DND-41 (cell line): ENCODE measurements around the gene RNF152.

ENCODE experiments used
- ATAC-seq: fragments of 200-7000 bp; cut with Tn5 transposase; 3 replicates; pipeline ENCODE4 v1.9.1; 2021; ENCODE audit warnings: low read depth; ENCODE audit not compliant: insufficient read depth
- DNase-seq: peaks from one replicate; pipeline ENCODE4 v3.0.0-alpha.2; 2020
- H2AFZ ChIP-seq: 2 replicates; pipeline ENCODE4 v1.6.0; 2012; ENCODE audit warnings: low read depth, low read length
- H3K27ac ChIP-seq: 2 replicates; pipeline ENCODE4 v1.5.1; 2012; ENCODE audit warnings: low read length, inconsistent platforms
- H3K27me3 ChIP-seq: fragments of 200-600 bp; sonication (generic); 2 replicates; pipeline ENCODE4 v1.6.0; 2012; ENCODE audit warnings: low read length, mild to moderate bottlenecking, inconsistent platforms; ENCODE audit not compliant: insufficient read depth, poor library complexity
- H3K36me3 ChIP-seq: 2 replicates; pipeline ENCODE4 v1.5.1; 2012; ENCODE audit warnings: low read length, inconsistent platforms; ENCODE audit not compliant: insufficient read depth
- H3K4me1 ChIP-seq: 2 replicates; pipeline ENCODE4 v1.5.1; 2012; ENCODE audit warnings: mild to moderate bottlenecking, low read length; ENCODE audit not compliant: insufficient read depth
- H3K4me2 ChIP-seq: 2 replicates; pipeline ENCODE4 v1.6.0; 2012; ENCODE audit warnings: mild to moderate bottlenecking, moderate library complexity, low read length, inconsistent platforms; ENCODE audit not compliant: insufficient read depth
- H3K4me3 ChIP-seq, 2 experiments: fragments of 200-600 bp in 1 of 2; shearing (Covaris generic) in 1 of 2; 2 replicates each; pipeline ENCODE4 v1.5.1; 2012 to 2016; ENCODE audit warnings: inconsistent platforms in 2 of 2, low read length in 2 of 2, mild to moderate bottlenecking in 2 of 2, low read depth in 1 of 2, moderate library complexity in 1 of 2
- H3K79me2 ChIP-seq: 2 replicates; pipeline ENCODE4 v1.6.0; 2012; ENCODE audit warnings: low read length, inconsistent platforms; ENCODE audit not compliant: insufficient read depth
- H3K9ac ChIP-seq: 2 replicates; pipeline ENCODE4 v1.6.0; 2012; ENCODE audit warnings: low read depth, mild to moderate bottlenecking, inconsistent platforms, low read length, moderate library complexity
- H3K9me3 ChIP-seq: 2 replicates; pipeline ENCODE4 v1.5.1; 2012; ENCODE audit warnings: low read length, moderate library complexity, mild to moderate bottlenecking, inconsistent platforms; ENCODE audit not compliant: insufficient read depth, severe bottlenecking
- H4K20me1 ChIP-seq: 2 replicates; pipeline ENCODE4 v1.6.0; 2012; ENCODE audit warnings: low read length; ENCODE audit not compliant: insufficient read depth
- EZH2 ChIP-seq: IDR thresholded peaks from 3 replicates; pipeline ENCODE4 v1.6.1; 2012; ENCODE audit warnings: borderline replicate concordance, low read depth, mild to moderate bottlenecking, moderate library complexity, low read length, inconsistent platforms; ENCODE audit not compliant: severe bottlenecking
- TF ChIP-seq, protein P1 (sequence below): IDR thresholded peaks from 2 replicates; pipeline ENCODE4 v1.5.1; 2012; ENCODE audit warnings: borderline replicate concordance, low read length, moderate library complexity, mild to moderate bottlenecking; ENCODE audit not compliant: poor library complexity, severe bottlenecking; ENCODE audit errors: extremely low read depth

Gene RNF152

GRCh38 chr18:61910101-61910500 lies 17.3 kb upstream of the RNF152 start:
- H2AFZ ChIP-seq: no peak overlapping the region

GRCh38 chr18:61908661-61909060 lies 15.9 kb upstream of the RNF152 start:
- ATAC-seq: no peak

More at GRCh38 chr18:61910101-61910500, 17.3 kb upstream of the RNF152 start:
- H3K4me1 ChIP-seq: no peaks in the 10 kb centered on the region
- no peak overlapping the region for H3K4me2 ChIP-seq
- H3K9ac ChIP-seq: no peak overlapping the region
- TF ChIP-seq, protein P1, sequence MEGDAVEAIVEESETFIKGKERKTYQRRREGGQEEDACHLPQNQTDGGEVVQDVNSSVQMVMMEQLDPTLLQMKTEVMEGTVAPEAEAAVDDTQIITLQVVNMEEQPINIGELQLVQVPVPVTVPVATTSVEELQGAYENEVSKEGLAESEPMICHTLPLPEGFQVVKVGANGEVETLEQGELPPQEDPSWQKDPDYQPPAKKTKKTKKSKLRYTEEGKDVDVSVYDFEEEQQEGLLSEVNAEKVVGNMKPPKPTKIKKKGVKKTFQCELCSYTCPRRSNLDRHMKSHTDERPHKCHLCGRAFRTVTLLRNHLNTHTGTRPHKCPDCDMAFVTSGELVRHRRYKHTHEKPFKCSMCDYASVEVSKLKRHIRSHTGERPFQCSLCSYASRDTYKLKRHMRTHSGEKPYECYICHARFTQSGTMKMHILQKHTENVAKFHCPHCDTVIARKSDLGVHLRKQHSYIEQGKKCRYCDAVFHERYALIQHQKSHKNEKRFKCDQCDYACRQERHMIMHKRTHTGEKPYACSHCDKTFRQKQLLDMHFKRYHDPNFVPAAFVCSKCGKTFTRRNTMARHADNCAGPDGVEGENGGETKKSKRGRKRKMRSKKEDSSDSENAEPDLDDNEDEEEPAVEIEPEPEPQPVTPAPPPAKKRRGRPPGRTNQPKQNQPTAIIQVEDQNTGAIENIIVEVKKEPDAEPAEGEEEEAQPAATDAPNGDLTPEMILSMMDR: no peak
- no peak for TF ChIP-seq EZH2
- DNase-seq: no peak
- H3K27ac ChIP-seq: no peak overlapping the region
- H3K36me3 ChIP-seq: no peaks in the 10 kb centered on the region
- no peaks in the 10 kb centered on the region for H3K79me2 ChIP-seq
- H3K27me3 ChIP-seq: no peaks in the 10 kb centered on the region
- no peak for ATAC-seq
- no peaks in the 10 kb centered on the region for H3K9me3 ChIP-seq
- no peak overlapping the region for H3K4me3 ChIP-seq
- H4K20me1 ChIP-seq: no peaks in the 10 kb centered on the region

GRCh38 chr18:61901323-61901986 lies 8.6 kb upstream of the RNF152 start:
- no peak for TF ChIP-seq EZH2
- TF ChIP-seq, protein P1: peak; percentile 96
- Histone ChIP-seq H3K9ac (no peak overlapping the region), H3K36me3 (no peaks in the 10 kb centered on the region), H3K27me3 (no peaks in the 10 kb centered on the region), H3K4me2 (no peak overlapping the region), H3K79me2 (no peaks in the 10 kb centered on the region), H3K27ac (no peak overlapping the region), H2AFZ (no peak overlapping the region), H3K4me1 (peaks cover 4% of the 10 kb centered on the region; the same call in 1 of the 2 replicates), H4K20me1 (no peaks in the 10 kb centered on the region), H3K4me3 (no peak overlapping the region), H3K9me3 (no peaks in the 10 kb centered on the region)
- ATAC-seq (peak; percentile 97), DNase-seq (peak; percentile 50)

More at GRCh38 chr18:61908661-61909060, 15.9 kb upstream of the RNF152 start:
- Histone ChIP-seq H3K4me1 (no peaks in the 10 kb centered on the region), H2AFZ (no peak overlapping the region), H3K27me3 (no peaks in the 10 kb centered on the region), H3K9ac (no peak overlapping the region), H3K79me2 (no peaks in the 10 kb centered on the region), H3K4me3 (no peak overlapping the region), H3K27ac (no peak overlapping the region), H3K36me3 (no peaks in the 10 kb centered on the region), H3K9me3 (no peaks in the 10 kb centered on the region), H3K4me2 (no peak overlapping the region), H4K20me1 (no peaks in the 10 kb centered on the region)
- DNase-seq: no peak
- no peak for TF ChIP-seq EZH2
- TF ChIP-seq, protein P1: no peak
